D721Med (cell line): ENCODE measurements around the gene MAP7D2.

Experiments
- DNase-seq: peaks from one replicate; pipeline ENCODE4 v3.0.0; 2011; ENCODE audit warnings: low spot score; ENCODE audit not compliant: insufficient read length
- FAIRE-seq: peaks from 2 replicates; lab custom pipeline; 2011; peaks lifted over from hg19 to GRCh38; lab: Jason Lieb, UNC
- CTCF ChIP-seq: IDR thresholded peaks from 2 replicates; pipeline ENCODE4 v1.5.1; 2012; ENCODE audit warnings: mild to moderate bottlenecking, control low read depth; ENCODE audit not compliant: insufficient read depth; ENCODE audit errors: missing control alignments

The MAP7D2 gene

GRCh38 chrX:20016616-20016945, 100.1 kb downstream of the MAP7D2 start:
- DNase-seq (no peak), FAIRE-seq (no peak)
- no peak for TF ChIP-seq CTCF

- DNase-seq (no peak), FAIRE-seq (no peak)
- no peak for TF ChIP-seq CTCF
These were observed 100.6 kb downstream of the MAP7D2 start for GRCh38 chrX:20015945-20016615.

GRCh38 chrX:20015422-20015821, 101.3 kb downstream of the MAP7D2 start:
- FAIRE-seq = no peak
- no peak for DNase-seq
- no peak for TF ChIP-seq CTCF

GRCh38 chrX:20011608-20012007, 105.1 kb downstream of the MAP7D2 start:
- no peak for FAIRE-seq
- no peak for TF ChIP-seq CTCF
- DNase-seq = no peak

- DNase-seq (no peak), FAIRE-seq (no peak)
- TF ChIP-seq CTCF = no peak
These were observed 108.6 kb downstream of the MAP7D2 start for GRCh38 chrX:20007962-20008622.

- no peak for FAIRE-seq
- no peak for DNase-seq
- TF ChIP-seq CTCF = no peak
These were observed 110.8 kb downstream of the MAP7D2 start for GRCh38 chrX:20005883-20006282.

GRCh38 chrX:20001588-20001987, 115.1 kb downstream of the MAP7D2 start:
- no peak for DNase-seq
- TF ChIP-seq CTCF = no peak
- FAIRE-seq = no peak
